GM19324 (cell line): ENCODE data around the gene SLC25A27.

Experiments
- ATAC-seq: cut with Tn5 transposase; IDR thresholded peaks from one replicate; pipeline ENCODE4 v1.9.1; 2021; ENCODE audit warnings: mild to moderate bottlenecking, moderate library complexity; ENCODE audit not compliant: unreplicated experiment, low FRiP score

SLC25A27 gene

GRCh38 chr6:46648869-46649492 lies 3.8 kb upstream of the SLC25A27 start:
- no peak for ATAC-seq

DNA sequence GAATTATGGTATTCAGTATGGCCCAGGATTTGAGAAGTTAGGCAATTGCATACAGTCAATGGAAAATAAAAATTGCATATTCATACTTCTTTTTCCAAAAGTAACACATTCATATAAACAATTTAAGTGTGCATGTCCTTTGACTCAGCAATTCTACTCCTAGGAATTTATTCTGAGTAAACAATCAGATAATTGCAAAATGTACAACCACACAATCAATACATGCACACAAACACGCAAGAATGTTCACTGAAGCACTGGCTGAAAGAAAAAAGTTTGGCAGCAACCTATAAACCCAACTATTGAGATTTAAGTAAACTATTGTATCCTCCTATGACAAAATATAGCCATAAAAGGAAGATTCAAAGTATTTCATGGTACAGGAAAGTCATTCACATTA lies 1.8 kb upstream of the SLC25A27 start:
- no peak for ATAC-seq

GRCh38 chr6:46651816-46652215 lies 959 bp upstream of the SLC25A27 start:
- no peak for ATAC-seq

DNA sequence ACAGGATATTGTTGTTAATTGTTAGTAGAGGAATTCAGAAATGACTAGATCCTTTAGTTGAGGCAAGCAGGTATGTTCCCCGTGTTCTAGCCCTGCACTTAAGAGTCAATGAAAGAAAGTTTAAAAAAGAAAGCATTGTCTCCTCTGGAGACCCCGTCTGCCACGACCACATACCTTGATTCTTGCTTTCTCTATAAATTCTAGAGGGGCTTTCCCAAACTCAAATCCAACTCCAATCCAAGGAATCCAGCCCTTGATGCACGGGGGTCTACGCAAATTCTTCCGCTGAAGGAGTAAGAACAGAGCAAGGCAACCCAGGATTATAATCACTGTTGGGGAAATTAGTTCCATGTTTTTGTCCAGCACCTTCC lies 558 bp upstream of the SLC25A27 start:
- no peak for ATAC-seq

DNA sequence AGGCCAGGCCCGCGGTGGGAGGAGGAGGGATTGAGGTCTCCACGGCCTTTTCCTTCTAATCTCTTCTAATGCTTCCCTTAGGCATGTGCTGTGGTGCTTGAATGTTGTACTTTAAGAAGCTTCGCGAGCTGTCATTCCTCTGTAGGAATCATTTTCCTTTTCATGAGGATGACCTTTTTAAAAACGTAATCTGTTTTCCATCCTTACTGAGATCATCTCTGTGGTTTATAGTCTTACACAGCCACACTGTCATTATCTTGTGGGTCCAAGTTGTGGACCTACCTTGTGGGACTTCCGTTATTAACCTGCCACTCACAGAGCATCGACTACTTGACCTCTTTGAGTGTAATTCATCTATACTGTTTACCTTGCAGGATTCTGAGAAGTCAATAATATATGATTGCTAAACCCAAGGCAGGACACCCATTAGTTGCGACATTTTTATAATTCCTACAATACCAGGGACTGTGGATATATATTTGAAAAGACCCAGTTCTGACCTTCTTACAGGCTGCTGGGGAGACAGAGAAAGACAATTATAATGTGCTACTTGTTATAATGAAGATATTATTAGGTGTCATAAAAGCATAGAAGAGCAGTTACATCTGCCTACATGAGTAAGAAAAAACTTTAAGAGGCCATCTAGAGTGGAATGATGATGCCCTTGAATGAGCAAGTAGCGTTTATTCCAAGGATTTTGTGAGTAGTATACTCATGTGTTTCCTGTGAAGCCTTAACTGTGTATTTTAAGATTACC lies 842 bp downstream of the SLC25A27 start:
- ATAC-seq: no peak

DNA sequence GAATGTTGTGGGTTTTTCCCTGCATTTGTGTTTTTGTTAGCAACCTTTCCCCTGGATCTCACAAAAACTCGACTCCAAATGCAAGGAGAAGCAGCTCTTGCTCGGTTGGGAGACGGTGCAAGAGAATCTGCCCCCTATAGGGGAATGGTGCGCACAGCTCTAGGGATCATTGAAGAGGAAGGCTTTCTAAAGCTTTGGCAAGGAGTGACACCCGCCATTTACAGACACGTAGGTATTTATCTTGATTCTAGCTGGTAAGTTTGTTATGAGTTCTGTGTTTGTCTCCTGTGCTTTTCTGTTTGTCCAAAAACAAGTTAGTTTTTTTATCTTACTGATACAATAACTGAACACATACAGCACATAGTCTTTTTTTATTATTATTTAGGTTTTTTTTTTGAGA lies 3.0 kb downstream of the SLC25A27 start:
- ATAC-seq: no peak

GRCh38 chr6:46657642-46658041 lies 4.9 kb downstream of the SLC25A27 start:
- no peak for ATAC-seq

DNA sequence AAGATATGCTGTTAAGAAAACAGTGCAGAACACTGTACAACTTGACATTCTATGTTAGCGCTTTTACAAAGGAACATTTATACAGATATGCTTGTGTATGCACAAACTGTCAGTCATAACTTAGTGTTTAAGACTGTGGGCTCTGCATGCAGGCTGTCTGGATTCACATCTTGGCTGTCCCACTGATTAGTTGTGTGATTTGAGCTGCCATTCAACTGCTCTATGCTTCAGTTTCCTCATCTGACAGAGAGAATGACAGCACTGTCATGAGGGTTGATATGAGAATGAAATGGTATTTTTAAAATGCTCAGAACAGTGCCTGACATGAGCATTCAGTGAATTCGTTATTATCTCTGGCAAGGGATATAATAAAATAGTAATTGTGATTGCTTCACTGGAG lies 8.7 kb downstream of the SLC25A27 start:
- ATAC-seq: no peak

GRCh38 chr6:46667377-46667776 lies 14.6 kb downstream of the SLC25A27 start:
- no peak for ATAC-seq

DNA sequence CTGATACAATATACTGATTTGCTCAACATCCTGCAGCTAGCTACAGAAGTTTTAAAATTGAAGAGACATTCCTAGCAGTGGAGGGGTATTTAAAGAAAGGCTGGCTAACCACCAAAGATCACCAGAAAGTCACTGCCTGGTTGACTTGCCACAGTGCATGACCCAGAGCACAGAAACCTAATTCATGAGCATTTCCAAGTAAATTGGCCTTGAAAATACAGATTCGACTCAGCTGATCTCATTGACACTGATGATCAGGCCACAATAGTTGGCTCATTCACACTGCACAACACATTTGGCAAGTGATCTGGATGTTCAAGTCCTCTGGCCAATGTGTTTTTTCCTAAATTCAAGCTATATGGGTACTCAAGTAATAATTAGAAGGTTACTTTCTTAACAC lies 21.6 kb downstream of the SLC25A27 start:
- ATAC-seq: no peak

DNA sequence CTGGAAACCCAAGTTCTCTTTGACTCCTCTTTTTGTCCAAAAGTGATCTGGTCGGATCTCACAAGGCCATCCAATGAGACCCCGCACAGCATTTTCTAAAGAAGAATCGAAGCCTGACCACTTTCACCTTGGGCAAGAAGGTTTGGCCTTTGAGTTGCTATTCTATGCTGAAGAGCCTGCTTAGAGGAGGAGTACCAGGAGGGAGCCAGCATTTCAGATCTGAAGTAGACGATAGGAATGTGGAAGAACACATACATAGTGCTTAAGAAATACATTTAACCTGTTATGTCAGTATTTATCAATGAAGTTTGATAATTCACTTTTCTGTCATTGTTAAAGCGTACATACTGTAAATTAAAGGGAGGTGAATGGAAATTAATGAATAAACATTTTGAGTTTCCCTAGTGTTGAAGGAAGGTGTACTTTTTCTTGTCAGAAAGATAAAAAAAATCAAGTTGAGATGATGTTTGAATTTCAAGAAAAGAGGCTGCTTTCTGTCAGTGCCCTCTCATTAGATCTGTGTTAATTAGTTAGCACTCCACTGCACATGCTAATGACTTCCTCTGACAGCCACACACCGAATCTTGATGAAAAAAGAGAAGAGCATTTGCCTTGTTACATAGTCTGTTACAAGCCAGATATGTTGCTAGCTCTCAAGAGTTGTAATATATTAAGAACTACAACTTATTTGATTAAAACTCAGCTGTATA lies 24.0 kb downstream of the SLC25A27 start:
- no peak for ATAC-seq

DNA sequence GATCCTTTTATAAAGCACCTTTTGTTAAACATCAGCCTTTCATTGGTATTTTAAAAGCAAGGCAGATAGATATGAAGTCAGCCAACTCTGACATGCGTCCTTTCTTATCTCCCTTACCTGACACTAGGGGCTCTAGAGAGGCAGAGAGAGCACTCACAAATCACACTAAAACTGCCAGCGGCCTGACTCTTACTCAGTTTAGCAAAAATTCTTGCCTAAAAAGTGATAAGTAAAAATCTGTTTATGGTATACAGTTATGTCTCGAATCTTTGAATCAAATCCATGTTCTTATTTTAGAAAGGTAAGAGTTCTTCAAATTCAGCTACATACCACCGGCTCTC lies 24.5 kb downstream of the SLC25A27 start:
- ATAC-seq: no peak

- no peak for ATAC-seq
These were observed 32.0 kb downstream of the SLC25A27 start for GRCh38 chr6:46684771-46685170.

DNA sequence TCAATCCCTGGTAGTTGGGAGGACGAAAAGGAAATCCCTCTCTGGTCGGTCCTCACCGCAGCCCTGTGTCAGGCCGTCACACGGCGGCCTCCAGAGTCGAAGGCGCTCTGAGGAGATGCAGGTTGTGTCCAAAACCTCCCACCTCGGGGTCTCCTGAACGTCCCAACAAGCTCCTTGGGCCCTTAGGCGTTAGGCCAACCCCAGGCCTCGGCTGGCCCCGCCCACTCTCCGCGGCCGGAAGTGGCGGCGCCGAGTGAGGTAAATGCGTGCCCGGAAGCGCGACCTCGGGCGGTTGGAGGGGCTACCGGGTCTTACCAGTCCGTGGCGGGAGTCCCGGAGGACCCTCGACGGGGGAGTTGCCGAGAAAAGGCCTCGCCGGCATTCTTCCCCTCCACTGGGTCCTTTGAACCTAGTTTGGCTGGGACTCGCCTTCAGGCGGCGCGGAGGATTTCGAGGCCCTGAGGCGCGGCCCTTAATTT lies 34.9 kb downstream of the SLC25A27 start, which contains the start of gene TDRD6:
TSS of gene TDRD6 (plus strand) at position 267 of the 479 bp plus-strand sequence. CDS start 244 bp downstream, outside the sequence.
- no peak for ATAC-seq

GRCh38 chr6:46688117-46688965 lies 35.6 kb downstream of the SLC25A27 start:
- ATAC-seq: no peak

- ATAC-seq: no peak
These were observed 36.2 kb downstream of the SLC25A27 start for GRCh38 chr6:46688966-46689335.

DNA sequence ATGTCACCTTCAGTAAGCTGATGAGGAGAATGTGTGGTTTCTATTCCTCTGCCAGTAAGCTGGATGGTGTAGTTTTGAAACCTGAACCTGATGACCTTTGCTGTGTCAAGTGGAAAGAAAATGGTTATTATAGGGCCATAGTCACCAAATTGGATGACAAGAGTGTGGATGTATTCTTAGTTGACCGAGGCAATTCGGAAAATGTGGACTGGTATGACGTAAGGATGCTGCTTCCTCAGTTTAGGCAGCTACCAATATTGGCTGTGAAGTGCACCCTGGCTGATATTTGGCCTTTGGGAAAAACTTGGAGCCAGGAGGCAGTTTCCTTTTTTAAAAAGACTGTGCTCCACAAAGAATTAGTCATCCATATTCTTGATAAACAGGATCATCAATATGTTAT lies 36.9 kb downstream of the SLC25A27 start:
- no peak for ATAC-seq

DNA sequence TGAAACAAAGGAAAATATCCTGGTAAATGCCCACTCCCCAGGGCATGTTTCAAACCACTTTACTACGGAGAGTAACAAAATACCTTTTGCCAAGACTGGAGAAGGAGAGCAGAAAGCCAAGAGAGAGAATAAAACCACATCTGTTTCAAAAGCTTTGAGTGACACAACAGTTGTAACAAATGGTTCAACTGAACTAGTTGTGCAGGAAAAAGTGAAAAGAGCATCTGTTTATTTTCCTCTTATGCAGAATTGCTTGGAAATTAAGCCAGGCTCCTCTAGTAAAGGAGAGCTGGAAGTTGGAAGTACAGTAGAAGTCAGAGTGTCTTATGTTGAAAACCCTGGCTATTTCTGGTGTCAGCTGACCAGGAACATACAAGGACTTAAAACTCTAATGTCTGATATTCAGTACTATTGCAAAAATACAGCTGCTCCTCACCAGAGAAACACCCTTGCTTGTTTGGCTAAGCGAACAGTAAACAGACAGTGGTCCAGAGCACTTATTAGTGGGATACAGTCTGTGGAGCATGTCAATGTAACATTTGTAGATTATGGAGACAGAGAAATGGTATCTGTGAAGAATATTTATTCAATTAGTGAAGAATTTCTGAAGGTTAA lies 37.5 kb downstream of the SLC25A27 start:
- no peak for ATAC-seq

DNA sequence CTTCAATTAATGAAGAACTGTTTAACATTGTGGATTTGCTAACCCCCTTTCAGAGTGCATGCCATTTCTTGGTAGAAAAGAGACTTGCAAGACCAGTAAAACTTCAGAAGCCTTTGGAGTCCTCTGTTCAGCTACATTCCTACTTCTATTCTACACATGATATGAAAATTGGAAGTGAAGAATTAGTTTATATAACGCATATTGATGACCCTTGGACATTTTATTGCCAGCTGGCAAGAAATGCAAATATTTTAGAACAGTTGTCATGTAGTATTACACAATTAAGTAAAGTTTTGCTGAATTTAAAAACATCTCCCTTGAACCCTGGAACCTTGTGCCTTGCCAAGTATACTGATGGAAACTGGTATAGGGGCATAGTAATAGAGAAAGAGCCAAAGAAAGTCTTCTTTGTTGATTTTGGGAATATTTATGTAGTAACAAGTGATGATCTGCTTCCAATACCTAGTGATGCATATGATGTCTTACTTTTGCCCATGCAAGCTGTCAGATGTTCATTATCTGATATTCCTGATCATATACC lies 38.2 kb downstream of the SLC25A27 start:
- no peak for ATAC-seq

- no peak for ATAC-seq
These were observed 47.2 kb downstream of the SLC25A27 start for GRCh38 chr6:46699970-46700369.
